Muscle layer of colon (tissue), 2 donors: ENCODE data around the gene RAPGEF5.
A peak's percentile ranks its signal among the peaks of the same experiment; 100 is the strongest.

Experiments used
- H3K27ac ChIP-seq: one replicate; pipeline ENCODE4 v1.7.0; 2013; ENCODE audit warnings: low read depth, mild to moderate bottlenecking, low read length, moderate library complexity
- H3K27me3 ChIP-seq, 2 donors: one replicate each; pipeline ENCODE4 v1.7.0; 2013; ENCODE audit warnings: low read length in 2 of 2, mild to moderate bottlenecking in 2 of 2; ENCODE audit not compliant: insufficient read depth in 2 of 2, control insufficient read depth in 1 of 2
- H3K36me3 ChIP-seq: one replicate; pipeline ENCODE4 v1.7.0; 2013; ENCODE audit warnings: mild to moderate bottlenecking, low read length; ENCODE audit not compliant: insufficient read depth
- H3K4me1 ChIP-seq: one replicate; pipeline ENCODE4 v1.7.0; 2013; ENCODE audit warnings: mild to moderate bottlenecking, low read length; ENCODE audit not compliant: insufficient read depth
- H3K4me3 ChIP-seq, 2 donors: one replicate each; pipeline ENCODE4 v1.7.0; 2013; ENCODE audit warnings: low read length in 2 of 2, low read depth in 1 of 2, mild to moderate bottlenecking in 1 of 2, moderate library complexity in 1 of 2
- H3K9ac ChIP-seq: one replicate; pipeline ENCODE4 v1.7.0; 2013; ENCODE audit warnings: low read length
- H3K9me3 ChIP-seq: one replicate; pipeline ENCODE4 v1.7.0; 2013; ENCODE audit warnings: mild to moderate bottlenecking, low read length
- donor health status: abdominal sarcoma.
- donor health status: Adenocarcinoma of cecum.

Gene RAPGEF5

DNA sequence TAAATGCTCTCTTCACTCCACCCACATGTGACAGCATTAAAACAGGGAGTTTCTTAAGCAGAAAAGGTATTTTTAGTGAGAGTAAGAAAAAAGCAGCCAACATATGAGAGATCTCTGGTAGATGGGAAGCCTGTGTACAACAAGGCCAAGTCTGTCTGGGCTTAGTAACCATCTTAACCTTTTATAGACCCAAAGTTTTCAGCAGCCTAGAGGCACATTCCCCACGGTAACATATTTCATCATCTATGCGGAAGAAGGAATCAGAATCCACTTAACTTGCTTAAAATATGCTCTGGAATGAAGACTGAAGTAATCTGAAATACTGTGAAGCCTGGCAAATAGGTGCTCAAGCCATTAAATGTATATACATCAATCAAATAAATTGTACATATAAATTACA lies 127.8 kb downstream of the RAPGEF5 start:
- H3K27me3 ChIP-seq = no peaks in the 10 kb centered on the region
- no peaks in the 10 kb centered on the region for H3K4me1 ChIP-seq
- H3K9me3 ChIP-seq = no peaks in the 10 kb centered on the region
- H3K9ac ChIP-seq = no peak overlapping the region
- H3K4me3 ChIP-seq = no peak overlapping the region
- no peak overlapping the region for H3K27ac ChIP-seq
- no peaks in the 10 kb centered on the region for H3K36me3 ChIP-seq

- Histone ChIP-seq H3K9me3 (no peaks in the 10 kb centered on the region), H3K4me3 (no peak overlapping the region), H3K27me3 (no peaks in the 10 kb centered on the region), H3K27ac (no peak overlapping the region), H3K36me3 (no peaks in the 10 kb centered on the region), H3K9ac (no peak overlapping the region), H3K4me1 (peaks cover 7% of the 10 kb centered on the region)
Observed at GRCh38 chr7:22223807-22224206, 133.1 kb downstream of the RAPGEF5 start.

GRCh38 chr7:22220941-22221340 lies 136.0 kb downstream of the RAPGEF5 start:
- H3K9me3 ChIP-seq = no peaks in the 10 kb centered on the region
- no peak overlapping the region for H3K9ac ChIP-seq
- H3K36me3 ChIP-seq = no peaks in the 10 kb centered on the region
- H3K4me3 ChIP-seq = no peak overlapping the region
- peak overlapping the region; percentile 12 for H3K27ac ChIP-seq
- H3K4me1 ChIP-seq = peaks cover 7% of the 10 kb centered on the region
- no peaks in the 10 kb centered on the region for H3K27me3 ChIP-seq

DNA sequence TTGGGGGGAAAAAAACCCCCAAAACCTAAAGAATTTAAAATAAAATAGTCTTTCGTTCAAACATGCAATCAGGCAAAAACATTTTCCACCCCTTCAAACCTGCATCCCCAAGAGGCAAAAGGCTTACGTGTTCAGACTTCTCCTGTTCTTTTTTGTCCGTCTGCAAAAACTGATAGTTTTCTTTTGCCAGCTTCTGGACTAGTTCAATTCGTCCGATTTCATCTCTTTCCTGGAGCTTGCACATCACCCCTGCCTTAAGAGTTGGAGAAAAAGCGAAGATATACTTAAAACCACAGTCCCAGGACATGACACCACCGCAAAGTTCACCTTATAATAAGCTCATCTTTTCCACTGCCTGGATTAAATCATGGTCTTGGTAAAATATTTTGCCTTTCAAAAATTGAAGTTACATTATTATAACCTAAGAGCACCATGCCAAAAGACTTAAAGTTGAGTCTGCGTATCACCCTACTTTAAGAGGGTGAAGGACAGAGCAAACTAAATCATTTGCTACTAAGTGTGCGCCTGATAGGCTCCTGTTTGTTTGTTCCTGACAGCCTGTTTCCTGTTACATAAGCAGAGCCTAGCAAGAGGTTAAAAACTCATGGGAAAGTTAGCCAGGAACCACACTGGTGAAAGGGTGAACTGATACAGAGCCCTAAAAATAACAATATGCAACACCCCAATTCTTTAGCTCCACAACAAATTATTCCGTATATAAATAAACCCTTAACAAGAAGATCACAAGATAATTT lies 137.0 kb downstream of the RAPGEF5 start:
- no peak overlapping the region for H3K27ac ChIP-seq
- H3K27me3 ChIP-seq = no peaks in the 10 kb centered on the region
- no peak overlapping the region for H3K4me3 ChIP-seq
- H3K36me3 ChIP-seq = no peaks in the 10 kb centered on the region
- peaks cover 7% of the 10 kb centered on the region for H3K4me1 ChIP-seq
- H3K9ac ChIP-seq = no peak overlapping the region
- no peaks in the 10 kb centered on the region for H3K9me3 ChIP-seq

GRCh38 chr7:22219036-22219435 lies 137.9 kb downstream of the RAPGEF5 start:
- H3K36me3 ChIP-seq = no peaks in the 10 kb centered on the region
- H3K9ac ChIP-seq = no peak overlapping the region

GRCh38 chr7:22216832-22217475 lies 140.0 kb downstream of the RAPGEF5 start:
- H3K9me3 ChIP-seq = no peaks in the 10 kb centered on the region
- H3K27ac ChIP-seq = no peak overlapping the region
- no peak overlapping the region for H3K9ac ChIP-seq
- H3K4me1 ChIP-seq = peaks cover 7% of the 10 kb centered on the region
- H3K4me3 ChIP-seq = no peak overlapping the region
- no peaks in the 10 kb centered on the region for H3K27me3 ChIP-seq
- no peaks in the 10 kb centered on the region for H3K36me3 ChIP-seq

More at GRCh38 chr7:22219036-22219435, 137.9 kb downstream of the RAPGEF5 start:
- Histone ChIP-seq H3K9me3 (no peaks in the 10 kb centered on the region), H3K27ac (no peak overlapping the region), H3K4me3 (no peak overlapping the region), H3K4me1 (peaks cover 7% of the 10 kb centered on the region), H3K27me3 (no peaks in the 10 kb centered on the region)

DNA sequence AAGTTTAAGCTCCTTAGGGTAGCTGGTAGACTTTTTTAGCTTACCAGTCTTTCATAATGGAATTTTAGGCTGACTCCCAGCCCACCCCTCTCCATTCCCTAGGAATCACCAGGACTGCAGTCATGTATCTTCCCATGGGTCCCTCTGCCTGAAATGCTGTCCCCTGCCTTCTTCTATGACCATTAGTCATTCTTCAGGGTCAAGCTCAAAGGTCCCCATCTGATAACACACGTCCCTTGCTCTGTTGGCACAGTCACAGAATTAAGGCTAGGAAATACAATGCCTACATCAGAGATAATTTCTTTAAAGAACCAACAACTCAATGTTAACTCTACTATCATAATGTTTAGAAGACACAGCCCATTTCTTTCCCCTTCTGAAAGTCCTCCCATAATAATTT lies 140.6 kb downstream of the RAPGEF5 start:
- Histone ChIP-seq H3K27ac (no peak overlapping the region), H3K9me3 (no peaks in the 10 kb centered on the region), H3K4me1 (peaks cover 7% of the 10 kb centered on the region), H3K9ac (no peak overlapping the region), H3K4me3 (no peak overlapping the region), H3K27me3 (no peaks in the 10 kb centered on the region), H3K36me3 (no peaks in the 10 kb centered on the region)

DNA sequence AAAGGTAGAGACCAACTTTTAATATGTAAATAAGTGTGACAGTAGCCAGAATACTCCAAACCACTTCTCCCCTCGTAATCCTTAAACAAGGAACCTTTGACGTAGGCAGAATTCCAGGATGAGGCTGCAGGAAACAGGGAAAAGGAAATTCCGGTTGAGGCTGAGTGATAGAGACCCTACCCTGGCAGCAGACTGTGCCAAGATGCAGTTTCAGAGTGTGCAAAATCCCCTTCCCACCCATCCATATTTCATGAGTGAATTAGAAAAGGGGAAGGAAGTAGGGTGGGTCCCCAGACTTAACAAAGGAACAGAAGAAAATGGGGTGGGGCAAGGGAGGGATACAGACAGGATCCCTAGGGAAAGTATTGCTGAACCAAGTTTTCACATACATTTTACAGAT lies 143.0 kb downstream of the RAPGEF5 start:
- Histone ChIP-seq H3K4me3 (no peak overlapping the region), H3K27ac (no peak overlapping the region), H3K9me3 (no peaks in the 10 kb centered on the region), H3K36me3 (no peaks in the 10 kb centered on the region), H3K4me1 (no peaks in the 10 kb centered on the region), H3K9ac (no peak overlapping the region), H3K27me3 (no peaks in the 10 kb centered on the region)

GRCh38 chr7:22213081-22213480 lies 143.9 kb downstream of the RAPGEF5 start:
- H3K9me3 ChIP-seq = no peaks in the 10 kb centered on the region
- no peaks in the 10 kb centered on the region for H3K27me3 ChIP-seq
- H3K9ac ChIP-seq = no peak overlapping the region
- H3K4me1 ChIP-seq = no peaks in the 10 kb centered on the region
- no peaks in the 10 kb centered on the region for H3K36me3 ChIP-seq
- H3K4me3 ChIP-seq = no peak overlapping the region
- H3K27ac ChIP-seq = no peak overlapping the region

GRCh38 chr7:22210967-22211366 lies 146.0 kb downstream of the RAPGEF5 start:
- H3K4me3 ChIP-seq = no peak overlapping the region
- H3K4me1 ChIP-seq = no peaks in the 10 kb centered on the region

GRCh38 chr7:22210355-22210754 lies 146.6 kb downstream of the RAPGEF5 start:
- Histone ChIP-seq H3K27ac (no peak overlapping the region), H3K4me1 (no peaks in the 10 kb centered on the region), H3K9me3 (no peaks in the 10 kb centered on the region), H3K36me3 (no peaks in the 10 kb centered on the region), H3K9ac (no peak overlapping the region), H3K27me3 (no peaks in the 10 kb centered on the region), H3K4me3 (no peak overlapping the region)

More at GRCh38 chr7:22210967-22211366, 146.0 kb downstream of the RAPGEF5 start:
- H3K9me3 ChIP-seq = no peaks in the 10 kb centered on the region
- no peak overlapping the region for H3K9ac ChIP-seq
- no peak overlapping the region for H3K27ac ChIP-seq
- no peaks in the 10 kb centered on the region for H3K36me3 ChIP-seq
- no peaks in the 10 kb centered on the region for H3K27me3 ChIP-seq

DNA sequence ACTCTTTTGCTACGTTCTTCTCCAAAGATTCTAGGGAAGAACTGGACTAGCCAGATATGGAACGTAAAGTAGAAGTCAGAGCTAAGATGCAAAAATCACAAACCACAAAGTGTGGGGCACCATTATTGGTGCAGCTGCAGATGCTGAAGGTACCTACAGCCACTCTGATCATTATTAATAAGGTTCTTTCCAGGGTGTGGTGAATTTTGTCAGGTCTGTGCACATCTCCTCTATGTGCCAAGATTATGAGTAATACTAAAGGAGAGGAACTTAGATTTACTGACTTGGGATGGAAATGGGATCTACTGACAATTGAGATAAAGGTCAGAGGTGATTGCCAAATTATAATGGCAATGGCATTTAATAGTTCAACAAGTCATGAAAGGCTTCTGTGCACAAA lies 148.2 kb downstream of the RAPGEF5 start:
- Histone ChIP-seq H3K4me1 (no peaks in the 10 kb centered on the region), H3K27me3 (no peaks in the 10 kb centered on the region), H3K36me3 (no peaks in the 10 kb centered on the region), H3K4me3 (no peak overlapping the region), H3K9ac (no peak overlapping the region), H3K9me3 (no peaks in the 10 kb centered on the region), H3K27ac (no peak overlapping the region)
